NCI-H1694 (cell line): ENCODE results near the gene PFDN1.

Source experiments
- DNase-seq: peaks from one replicate; lab custom pipeline; 2025; lab: John Stamatoyannopoulos, UW

The PFDN1 gene

GRCh38 chr5:140259500-140259899 is 43.4 kb downstream of the PFDN1 start:
- DNase-seq = no peak

GRCh38 chr5:140258873-140259272 is 44.0 kb downstream of the PFDN1 start:
- DNase-seq = no peak

GRCh38 chr5:140258016-140258415 is 44.9 kb downstream of the PFDN1 start:
- DNase-seq = no peak

- DNase-seq = no peak
Observed at GRCh38 chr5:140256726-140257125, 46.2 kb downstream of the PFDN1 start.

- DNase-seq = no peak
Observed at GRCh38 chr5:140255460-140256157, 47.3 kb downstream of the PFDN1 start.

GRCh38 chr5:140253985-140254384 is 48.9 kb downstream of the PFDN1 start:
- no peak for DNase-seq

- no peak for DNase-seq
Observed at GRCh38 chr5:140252470-140253126, 50.3 kb downstream of the PFDN1 start.

GRCh38 chr5:140251527-140251973 is 51.4 kb downstream of the PFDN1 start:
- DNase-seq = no peak

- DNase-seq = no peak
Observed at GRCh38 chr5:140250386-140250785, 52.5 kb downstream of the PFDN1 start.

GRCh38 chr5:140249536-140249935 is 53.4 kb downstream of the PFDN1 start:
- DNase-seq = no peak

GRCh38 chr5:140248414-140248813 is 54.5 kb downstream of the PFDN1 start:
- DNase-seq = no peak

GRCh38 chr5:140246378-140247122 is 56.4 kb downstream of the PFDN1 start:
- DNase-seq = no peak

GRCh38 chr5:140245926-140246325 is 57.0 kb downstream of the PFDN1 start:
- DNase-seq = no peak

- no peak for DNase-seq
Observed at GRCh38 chr5:140245341-140245740, 57.6 kb downstream of the PFDN1 start.

GRCh38 chr5:140244525-140245025 is 58.3 kb downstream of the PFDN1 start:
- DNase-seq = peak; percentile 42

GRCh38 chr5:140243706-140244250 is 59.1 kb downstream of the PFDN1 start:
- no peak for DNase-seq

GRCh38 chr5:140242890-140243585 is 59.9 kb downstream of the PFDN1 start:
- no peak for DNase-seq

GRCh38 chr5:140242099-140242498 is 60.8 kb downstream of the PFDN1 start:
- no peak for DNase-seq

- DNase-seq = peak; percentile 52
Observed at GRCh38 chr5:140240987-140241706, 61.8 kb downstream of the PFDN1 start.

- DNase-seq = no peak
Observed at GRCh38 chr5:140239939-140240700, 62.8 kb downstream of the PFDN1 start.
